A549 (cell line): ENCODE measurements around the gene EFNA5.

Source experiments
- CTCF ChIP-seq: fragments of >200 bp; sonication (Bioruptor Twin); formaldehyde crosslinking; IDR thresholded peaks from 3 replicates; pipeline ENCODE4 v1.5.1; 2016
- RARB ChIP-seq: fragments of 250-450 bp; sonication (Bioruptor Pico); IDR thresholded peaks from 2 replicates; pipeline ENCODE4 v1.8.0; 2021; ENCODE audit warnings: mild to moderate bottlenecking, moderate library complexity
- RCOR1 ChIP-seq: fragments of 150-350 bp; IDR thresholded peaks from 2 replicates; pipeline ENCODE4 v1.6.1; 2014; ENCODE audit warnings: antibody characterized with exemption, low read length, low read depth

GRCh38 chr5:107352576-107352975 is 318.2 kb downstream of the EFNA5 start:
- TF ChIP-seq CTCF (no peak), RARB (no peak), RCOR1 (no peak)
